Fibroblast of mammary gland (primary cell): ENCODE data around the gene TARBP1.
"Not testable (repeated sequence)": the region's sequence is repeated elsewhere in the genome, so short reads cannot be mapped to it uniquely, and the experiment has no call there.

Experiments
- DNase-seq: peaks from one replicate; pipeline ENCODE4 v3.0.0-alpha.2; 2010; ENCODE audit warnings: low read depth
- H3K4me3 ChIP-seq: 2 replicates; pipeline ENCODE4 v1.5.1; 2011; ENCODE audit warnings: low read depth, mild to moderate bottlenecking, low read length, moderate library complexity; ENCODE audit not compliant: control insufficient read depth
- CTCF ChIP-seq: conservative IDR thresholded peaks from 2 replicates; pipeline ENCODE4 v1.5.1; 2011; ENCODE audit warnings: low read depth, low read length, inconsistent platforms; ENCODE audit not compliant: control insufficient read depth, insufficient read depth

The TARBP1 gene

GRCh38 chr1:234405676-234406075 lies 73.3 kb downstream of the TARBP1 start:
- TF ChIP-seq CTCF = no peak
- no peak for DNase-seq
- no peak overlapping the region for H3K4me3 ChIP-seq

- DNase-seq = no peak
- H3K4me3 ChIP-seq = no peak overlapping the region
- TF ChIP-seq CTCF = no peak
Measured at GRCh38 chr1:234402939-234403338, 76.0 kb downstream of the TARBP1 start.

GRCh38 chr1:234401658-234402057 lies 77.3 kb downstream of the TARBP1 start:
- no peak overlapping the region for H3K4me3 ChIP-seq
- DNase-seq = no peak
- TF ChIP-seq CTCF = no peak

GRCh38 chr1:234400773-234401172 lies 78.2 kb downstream of the TARBP1 start:
- TF ChIP-seq CTCF = no peak
- no peak for DNase-seq
- no peak overlapping the region for H3K4me3 ChIP-seq

- not testable (repeated sequence) for DNase-seq, H3K4me3 ChIP-seq
Measured at GRCh38 chr1:234399515-234399914, 79.5 kb downstream of the TARBP1 start.

- TF ChIP-seq CTCF = no peak
- H3K4me3 ChIP-seq = no peak overlapping the region
- DNase-seq = peak; percentile 68
Measured at GRCh38 chr1:234398849-234399381, 80.1 kb downstream of the TARBP1 start.

- H3K4me3 ChIP-seq = no peak overlapping the region
- DNase-seq = no peak
- no peak for TF ChIP-seq CTCF
Measured at GRCh38 chr1:234397732-234398131, 81.2 kb downstream of the TARBP1 start.
